Thoracic aorta (tissue), 2 donors: Measurements from ENCODE around the gene CHAC1. TPM values are rescaled to one million over a fixed set of nuclear protein-coding genes. Genes with fewer than 3 reads are reported as not detected.

Experiments used
- ATAC-seq: fragments of 150-250 bp; one replicate; pipeline ENCODE4 v1.8.0; 2017; ENCODE audit warnings: low read depth; ENCODE audit not compliant: insufficient number of reproducible peaks, low FRiP score
- DNase-seq: peaks from one replicate; pipeline ENCODE4 v3.0.0-alpha.2; 2020; ENCODE audit warnings: low spot score
- H3K27ac ChIP-seq, 2 donors: fragments of 200-600 bp; sonication (generic); 1 replicate in 1 of 2; 2 replicates in 1 of 2; pipeline ENCODE4 v1.5.1; 2016; ENCODE audit warnings: mild to moderate bottlenecking in 2 of 2, moderate library complexity in 2 of 2
- H3K27me3 ChIP-seq: fragments of 200-600 bp; sonication (generic); replicated peaks from 2 replicates; pipeline ENCODE4 v1.6.0; 2016; ENCODE audit warnings: mild to moderate bottlenecking; ENCODE audit not compliant: insufficient read depth
- H3K36me3 ChIP-seq: fragments of 200-600 bp; sonication (generic); one replicate; pipeline ENCODE4 v1.5.1; 2016
- H3K4me1 ChIP-seq, 2 donors: fragments of 200-600 bp; sonication (generic); 1 replicate in 1 of 2; 2 replicates in 1 of 2; pipeline versions ENCODE4 v1.5.1 to v1.6.0; 2016; ENCODE audit warnings: low read depth in 2 of 2, mild to moderate bottlenecking in 1 of 2; ENCODE audit not compliant: control insufficient read depth in 1 of 2
- H3K4me3 ChIP-seq: fragments of 200-600 bp; sonication (generic); 2 replicates; pipeline ENCODE4 v1.5.1; 2016; ENCODE audit warnings: mild to moderate bottlenecking
- H3K9me3 ChIP-seq: fragments of 200-600 bp; sonication (generic); 2 replicates; pipeline ENCODE4 v1.5.1; 2016
- total RNA-seq, 2 donors: library from RNA; depleted of rRNA; stranded (reverse); fragments of >200 nt; gene quantifications; one replicate each; pipeline versions ENCODE4 v1.1.0 to v1.2.3, GENCODE V29; 2016
- TF ChIP-seq, protein P1 (sequence below): fragments of 200-600 bp; sonication (generic); IDR thresholded peaks from one replicate; pipeline ENCODE4 v1.5.1; 2019; ENCODE audit warnings: antibody characterized with exemption

The CHAC1 gene
- total RNA-seq, 2 donors from 2014 or later, result 3.9 to 7.3 TPM

DNA sequence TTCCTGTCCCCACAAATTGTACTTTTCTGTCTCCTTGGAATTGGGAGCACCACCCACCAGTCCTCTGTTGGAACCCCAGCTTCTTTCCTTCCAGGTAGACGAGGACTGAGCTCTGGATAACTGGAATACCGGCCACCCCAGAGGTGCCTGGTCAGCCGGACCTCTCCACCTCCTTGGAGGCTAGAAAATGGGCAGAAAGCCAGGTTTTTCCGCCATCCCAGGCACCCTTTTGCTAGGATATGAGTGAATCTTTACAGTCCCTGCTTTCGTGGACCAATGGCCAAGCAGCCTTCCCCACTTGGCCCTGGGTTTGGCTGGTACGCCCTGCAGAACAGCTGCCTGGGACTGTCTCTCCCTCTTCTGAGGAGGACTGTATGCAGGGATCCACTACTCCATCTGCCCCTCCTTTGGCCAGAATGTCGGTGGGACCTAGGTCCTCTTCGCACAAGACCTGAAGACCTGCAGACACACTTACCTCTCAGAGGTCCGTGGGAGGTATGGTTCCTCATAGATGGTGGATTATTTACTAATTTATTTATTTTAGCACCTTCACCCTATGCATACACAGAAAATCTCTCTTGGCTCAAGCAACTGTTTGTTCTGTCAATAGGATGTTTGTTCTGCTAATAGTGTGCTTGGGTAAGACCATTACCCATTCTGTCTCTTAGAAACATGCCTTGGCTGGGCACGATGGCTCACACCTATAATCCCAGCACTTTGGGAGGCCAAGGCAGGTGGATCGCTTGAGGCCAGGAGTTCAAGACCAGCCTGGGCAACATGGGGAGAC, 8.6 kb upstream of the CHAC1 start:
- ATAC-seq (no peak), DNase-seq (no peak)
- no peaks in the 10 kb centered on the region for H3K9me3 ChIP-seq
- H3K36me3 ChIP-seq, result no peaks in the 10 kb centered on the region
- H3K27ac ChIP-seq, result no peak overlapping the region
- H3K4me3 ChIP-seq, result no peak overlapping the region
- peaks cover 14 to 28% of the 10 kb centered on the region in 2 donors for H3K4me1 ChIP-seq
- TF ChIP-seq, protein P1, sequence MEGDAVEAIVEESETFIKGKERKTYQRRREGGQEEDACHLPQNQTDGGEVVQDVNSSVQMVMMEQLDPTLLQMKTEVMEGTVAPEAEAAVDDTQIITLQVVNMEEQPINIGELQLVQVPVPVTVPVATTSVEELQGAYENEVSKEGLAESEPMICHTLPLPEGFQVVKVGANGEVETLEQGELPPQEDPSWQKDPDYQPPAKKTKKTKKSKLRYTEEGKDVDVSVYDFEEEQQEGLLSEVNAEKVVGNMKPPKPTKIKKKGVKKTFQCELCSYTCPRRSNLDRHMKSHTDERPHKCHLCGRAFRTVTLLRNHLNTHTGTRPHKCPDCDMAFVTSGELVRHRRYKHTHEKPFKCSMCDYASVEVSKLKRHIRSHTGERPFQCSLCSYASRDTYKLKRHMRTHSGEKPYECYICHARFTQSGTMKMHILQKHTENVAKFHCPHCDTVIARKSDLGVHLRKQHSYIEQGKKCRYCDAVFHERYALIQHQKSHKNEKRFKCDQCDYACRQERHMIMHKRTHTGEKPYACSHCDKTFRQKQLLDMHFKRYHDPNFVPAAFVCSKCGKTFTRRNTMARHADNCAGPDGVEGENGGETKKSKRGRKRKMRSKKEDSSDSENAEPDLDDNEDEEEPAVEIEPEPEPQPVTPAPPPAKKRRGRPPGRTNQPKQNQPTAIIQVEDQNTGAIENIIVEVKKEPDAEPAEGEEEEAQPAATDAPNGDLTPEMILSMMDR, result no peak
- H3K27me3 ChIP-seq, result no peaks in the 10 kb centered on the region

GRCh38 chr15:40948706-40949473, 4.4 kb upstream of the CHAC1 start:
- TF ChIP-seq, protein P1, result no peak
- no peak overlapping the region for H3K4me3 ChIP-seq

GRCh38 chr15:40949756-40950207, 3.5 kb upstream of the CHAC1 start:
- TF ChIP-seq, protein P1, result no peak
- no peak for ATAC-seq

More at GRCh38 chr15:40948706-40949473, 4.4 kb upstream of the CHAC1 start:
- ATAC-seq (no peak), DNase-seq (no peak)
- Histone ChIP-seq H3K4me1 (peaks cover 0 to 12% of the 10 kb centered on the region in 2 donors), H3K36me3 (no peaks in the 10 kb centered on the region), H3K27ac (no peak overlapping the region), H3K9me3 (no peaks in the 10 kb centered on the region), H3K27me3 (no peaks in the 10 kb centered on the region)

DNA sequence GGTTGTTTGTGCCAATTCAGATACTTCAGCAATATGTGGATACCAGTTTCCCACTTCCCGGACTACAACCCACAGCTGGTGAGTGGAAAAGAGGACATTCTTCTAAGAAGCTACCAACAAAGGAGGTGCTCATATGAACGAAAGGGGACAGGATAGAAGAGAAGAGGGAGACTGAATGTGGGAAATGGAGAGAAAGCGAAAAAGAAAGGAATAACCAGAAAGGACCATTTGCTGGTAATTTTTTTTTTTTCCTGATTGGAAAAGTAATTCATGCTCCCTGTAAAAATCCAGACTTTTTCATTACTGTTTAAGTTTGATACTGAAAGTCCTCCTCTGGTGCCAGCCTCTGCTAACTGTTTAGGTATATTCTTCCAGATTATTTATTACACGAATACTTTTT, 1.5 kb upstream of the CHAC1 start:
- TF ChIP-seq, protein P1, result no peak
- Histone ChIP-seq H3K4me3 (no peak overlapping the region), H3K9me3 (no peaks in the 10 kb centered on the region), H3K4me1 (peaks cover 8 to 40% of the 10 kb centered on the region in 2 donors), H3K36me3 (no peaks in the 10 kb centered on the region), H3K27me3 (no peaks in the 10 kb centered on the region), H3K27ac (no peak overlapping the region)
- no peak for ATAC-seq
- DNase-seq, result no peak

More at GRCh38 chr15:40949756-40950207, 3.5 kb upstream of the CHAC1 start:
- Histone ChIP-seq H3K27ac (no peak overlapping the region), H3K4me3 (no peak overlapping the region), H3K4me1 (peaks cover 0 to 21% of the 10 kb centered on the region in 2 donors), H3K27me3 (no peaks in the 10 kb centered on the region), H3K9me3 (no peaks in the 10 kb centered on the region), H3K36me3 (no peaks in the 10 kb centered on the region)
- DNase-seq, result no peak

DNA sequence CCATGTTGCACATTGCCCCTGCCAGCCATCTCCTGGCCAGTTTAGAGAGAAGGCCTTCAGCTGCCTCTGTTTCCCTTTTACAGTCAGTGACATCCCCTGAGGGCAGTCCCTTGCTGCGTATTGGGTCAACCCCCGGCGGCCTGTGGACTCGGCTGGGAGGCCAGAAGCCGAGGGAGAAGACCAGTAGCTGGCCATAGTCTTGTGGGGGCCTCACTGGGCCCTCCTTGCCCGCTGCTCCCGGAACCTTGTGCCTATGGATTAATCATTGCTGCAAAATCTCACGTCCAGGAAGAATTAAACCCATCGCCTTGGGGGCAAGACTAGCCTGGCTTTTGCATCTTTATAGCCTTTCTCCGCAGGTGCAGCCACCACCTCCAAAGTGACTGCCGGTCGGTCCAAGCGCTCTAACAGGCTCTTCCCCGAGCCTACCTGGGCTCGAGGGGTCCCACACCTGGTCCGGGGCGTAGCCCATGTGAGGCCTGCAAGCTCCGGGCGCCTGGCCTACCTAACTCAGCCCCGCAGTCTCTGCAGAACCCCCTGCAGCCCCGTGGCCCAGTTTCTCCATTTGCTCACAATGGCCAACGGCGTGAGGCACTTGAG, 870 bp upstream of the CHAC1 start:
- H3K27me3 ChIP-seq, result no peaks in the 10 kb centered on the region
- peaks cover 15 to 47% of the 10 kb centered on the region in 2 donors for H3K4me1 ChIP-seq
- H3K4me3 ChIP-seq, result peak overlapping the region; percentile 91
- H3K36me3 ChIP-seq, result no peaks in the 10 kb centered on the region
- TF ChIP-seq, protein P1, result no peak
- no peak for DNase-seq
- no peak for ATAC-seq
- H3K27ac ChIP-seq, result peak overlapping the region; percentile 82 to 91
- H3K9me3 ChIP-seq, result no peaks in the 10 kb centered on the region
